Effector memory CD4-positive, alpha-beta T cell (primary cell): ENCODE data around the gene TBX4.
"Not testable (repeated sequence)": the region's sequence is repeated elsewhere in the genome, so short reads cannot be mapped to it uniquely, and the experiment has no call there.

ENCODE experiments used
- DNase-seq, 3 donors: peaks; one replicate each; pipeline ENCODE4 v3.0.0-alpha.2; 2020
- H3K27ac ChIP-seq: 2 replicates; pipeline ENCODE4 v1.7.0; 2013; ENCODE audit warnings: mild to moderate bottlenecking, low read length, moderate library complexity; ENCODE audit not compliant: insufficient read depth, poor library complexity, severe bottlenecking
- H3K27me3 ChIP-seq: replicated peaks from 2 replicates; pipeline ENCODE4 v1.7.0; 2013; ENCODE audit warnings: mild to moderate bottlenecking, low read length; ENCODE audit not compliant: insufficient read depth, control insufficient read depth, poor library complexity, severe bottlenecking
- H3K36me3 ChIP-seq: 2 replicates; pipeline ENCODE4 v1.7.0; 2013; ENCODE audit warnings: mild to moderate bottlenecking, low read length, moderate library complexity; ENCODE audit not compliant: control insufficient read depth, insufficient read depth
- H3K4me1 ChIP-seq: 2 replicates; pipeline ENCODE4 v1.7.0; 2013; ENCODE audit warnings: low read length, mild to moderate bottlenecking; ENCODE audit not compliant: control insufficient read depth, insufficient read depth, poor library complexity, severe bottlenecking
- H3K4me3 ChIP-seq: 2 replicates; pipeline ENCODE4 v1.7.0; 2013; ENCODE audit warnings: low read length, low read depth, mild to moderate bottlenecking; ENCODE audit not compliant: insufficient read depth, poor library complexity, severe bottlenecking
- H3K9me3 ChIP-seq: 2 replicates; pipeline ENCODE4 v1.7.0; 2013; ENCODE audit warnings: mild to moderate bottlenecking, low read length, moderate library complexity; ENCODE audit not compliant: control insufficient read depth

The TBX4 gene

DNA sequence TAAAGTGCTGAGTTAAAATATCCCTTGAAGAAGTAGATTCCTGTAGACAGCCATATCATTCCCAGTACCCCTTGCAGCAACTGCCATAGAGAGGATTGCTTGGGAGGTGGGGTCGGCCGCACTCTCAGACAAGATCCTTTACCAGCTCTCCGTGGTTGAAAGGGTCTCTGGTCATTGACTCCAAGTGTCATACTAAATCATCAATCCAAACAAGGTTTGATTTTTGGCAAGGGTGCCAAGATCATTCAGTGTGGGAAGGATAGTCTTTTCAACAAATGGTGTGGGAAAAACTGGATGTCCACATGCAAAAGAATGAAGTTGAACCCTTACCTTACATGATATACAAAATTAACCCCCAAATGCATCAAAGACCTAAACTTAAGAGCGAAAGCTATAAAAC lies 30.8 kb upstream of the TBX4 start:
- Histone ChIP-seq H3K27me3 (no peaks in the 10 kb centered on the region), H3K9me3 (no peaks in the 10 kb centered on the region), H3K27ac (no peak overlapping the region), H3K4me3 (no peak overlapping the region), H3K4me1 (peaks cover 7% of the 10 kb centered on the region), H3K36me3 (no peaks in the 10 kb centered on the region)
- DNase-seq: no peak

GRCh38 chr17:61422116-61422799 lies 30.0 kb upstream of the TBX4 start:
- H3K27me3 ChIP-seq: no peaks in the 10 kb centered on the region
- no peaks in the 10 kb centered on the region for H3K36me3 ChIP-seq
- no peak for DNase-seq
- H3K9me3 ChIP-seq: no peaks in the 10 kb centered on the region
- H3K4me3 ChIP-seq: no peak overlapping the region
- H3K4me1 ChIP-seq: no peaks in the 10 kb centered on the region
- no peak overlapping the region for H3K27ac ChIP-seq

DNA sequence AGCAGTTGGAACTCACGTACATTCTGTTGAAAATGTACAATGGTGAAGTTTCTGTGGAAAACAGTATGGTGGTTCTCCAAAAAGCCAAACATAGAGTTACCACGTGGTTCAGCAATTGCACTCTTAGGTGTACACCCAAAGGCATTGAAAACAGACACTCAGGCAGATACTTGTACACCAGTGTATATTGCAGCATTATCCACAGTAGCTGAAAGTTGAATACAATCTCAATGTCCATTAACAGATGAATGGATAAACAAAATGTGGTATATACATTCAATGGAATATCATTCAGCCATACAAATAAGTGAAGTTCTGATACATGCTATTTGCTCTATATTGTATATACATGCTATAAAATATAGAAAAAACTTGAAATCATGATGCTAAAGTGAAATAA lies 29.4 kb upstream of the TBX4 start:
- H3K4me3 ChIP-seq: no peak overlapping the region
- no peaks in the 10 kb centered on the region for H3K36me3 ChIP-seq
- no peak overlapping the region for H3K27ac ChIP-seq
- H3K4me1 ChIP-seq: no peaks in the 10 kb centered on the region
- H3K27me3 ChIP-seq: no peaks in the 10 kb centered on the region
- DNase-seq: no peak
- no peaks in the 10 kb centered on the region for H3K9me3 ChIP-seq

DNA sequence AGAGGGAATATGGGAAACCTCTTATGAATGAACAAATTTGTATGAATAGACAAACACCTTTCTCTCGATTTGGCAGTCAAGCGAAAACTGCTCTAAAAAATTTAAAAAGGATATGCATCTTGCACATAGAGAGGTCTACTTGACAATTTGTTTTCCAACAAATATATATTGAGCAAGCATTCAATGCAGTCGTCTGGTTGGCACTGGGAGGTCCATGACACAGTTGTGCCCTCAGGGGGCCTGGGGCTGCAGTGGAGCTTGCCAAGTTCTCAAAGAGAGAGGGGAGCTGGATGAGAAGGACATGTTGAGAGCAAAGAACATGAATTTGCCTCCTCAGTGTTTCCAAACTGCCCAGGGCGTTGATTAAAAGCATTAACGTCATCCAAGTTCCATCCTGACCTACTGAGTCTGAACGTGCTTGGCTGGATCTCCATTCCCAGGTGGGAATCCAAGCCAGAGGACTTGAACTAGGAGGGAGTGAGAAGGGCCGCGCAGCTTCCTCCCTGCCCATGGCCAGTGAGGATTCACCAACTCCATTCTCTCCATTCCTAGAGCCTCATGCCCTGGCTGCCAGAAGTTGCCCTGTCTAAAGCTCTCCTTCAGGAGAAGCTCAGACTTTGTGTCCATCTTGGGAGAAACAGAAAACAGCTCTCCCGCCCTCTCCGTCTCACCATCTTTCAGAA lies 28.1 kb upstream of the TBX4 start:
- H3K4me1 ChIP-seq: no peaks in the 10 kb centered on the region

GRCh38 chr17:61425682-61426481 lies 26.3 kb upstream of the TBX4 start:
- Histone ChIP-seq H3K36me3 (no peaks in the 10 kb centered on the region), H3K4me1 (no peaks in the 10 kb centered on the region), H3K27me3 (no peaks in the 10 kb centered on the region), H3K9me3 (no peaks in the 10 kb centered on the region), H3K4me3 (no peak overlapping the region), H3K27ac (no peak overlapping the region)
- no peak for DNase-seq

More for the DNA sequence above, 28.1 kb upstream of the TBX4 start:
- no peak overlapping the region for H3K4me3 ChIP-seq
- no peaks in the 10 kb centered on the region for H3K9me3 ChIP-seq
- no peaks in the 10 kb centered on the region for H3K36me3 ChIP-seq
- no peaks in the 10 kb centered on the region for H3K27me3 ChIP-seq
- DNase-seq: no peak
- no peak overlapping the region for H3K27ac ChIP-seq

DNA sequence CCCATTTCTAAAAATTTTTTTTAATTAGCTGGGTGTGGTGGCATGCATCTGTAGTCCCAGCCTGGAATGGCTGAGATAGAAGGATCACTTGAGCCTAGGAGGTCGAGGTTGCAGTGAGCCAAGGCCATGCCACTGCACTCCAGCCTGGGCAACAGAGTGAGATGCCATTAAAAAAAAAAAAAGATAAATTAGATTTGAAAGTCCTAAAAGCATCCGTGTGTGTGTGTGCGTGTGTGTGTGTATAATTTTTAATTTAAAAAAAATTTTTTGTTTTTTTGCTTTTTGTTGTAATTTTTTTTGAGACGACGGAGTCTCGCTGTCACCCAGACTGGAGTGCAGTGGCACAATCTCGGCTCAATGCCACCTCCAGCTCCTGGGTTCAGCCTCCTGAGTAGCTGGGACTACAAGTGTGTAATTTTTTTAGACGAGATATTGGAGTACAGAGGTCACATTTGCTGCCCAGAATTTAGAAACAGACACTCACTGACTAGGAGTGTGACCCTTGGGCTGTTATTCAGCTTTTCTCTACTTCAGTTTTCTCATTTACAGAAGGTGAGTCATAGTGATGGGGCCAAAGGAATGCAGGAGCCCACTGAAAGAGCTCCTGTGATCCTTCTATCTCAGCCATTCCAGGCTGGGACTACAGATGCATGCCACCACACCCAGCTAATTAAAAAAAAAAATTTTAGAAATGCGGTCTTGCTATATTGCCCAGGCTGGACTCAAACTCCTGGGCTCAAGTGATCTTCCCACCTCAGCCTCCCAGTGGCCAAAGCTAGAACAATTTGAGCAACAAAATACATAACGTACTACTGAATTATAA lies 25.5 kb upstream of the TBX4 start:
- no peaks in the 10 kb centered on the region for H3K27me3 ChIP-seq
- H3K4me1 ChIP-seq: no peaks in the 10 kb centered on the region
- H3K36me3 ChIP-seq: no peaks in the 10 kb centered on the region
- no peaks in the 10 kb centered on the region for H3K9me3 ChIP-seq
- no peak overlapping the region for H3K27ac ChIP-seq
- no peak for DNase-seq
- H3K4me3 ChIP-seq: no peak overlapping the region

GRCh38 chr17:61427567-61427966 lies 24.7 kb upstream of the TBX4 start:
- Histone ChIP-seq H3K36me3 (no peaks in the 10 kb centered on the region), H3K4me1 (no peaks in the 10 kb centered on the region), H3K4me3 (no peak overlapping the region), H3K27me3 (no peaks in the 10 kb centered on the region), H3K27ac (no peak overlapping the region), H3K9me3 (no peaks in the 10 kb centered on the region)
- no peak for DNase-seq

DNA sequence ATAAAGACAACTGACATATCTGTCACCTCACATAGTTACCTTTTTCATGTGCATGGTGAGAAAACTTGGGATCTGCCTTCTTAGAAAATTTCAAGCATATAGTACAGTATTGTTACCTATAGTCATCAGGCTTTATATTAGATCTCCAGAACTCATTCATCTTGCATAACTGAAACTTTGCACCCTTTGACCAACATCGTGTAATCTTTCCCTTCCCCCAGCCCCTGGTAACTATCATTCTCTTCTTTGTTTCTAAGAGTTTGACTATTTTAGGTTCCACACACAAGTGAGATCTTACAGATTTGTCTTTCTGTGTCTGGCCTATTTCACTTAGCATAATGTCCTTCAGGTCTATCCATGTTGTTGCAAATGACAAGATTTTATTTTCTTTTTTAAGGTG lies 22.9 kb upstream of the TBX4 start:
- H3K27ac ChIP-seq: no peak overlapping the region
- H3K4me1 ChIP-seq: no peaks in the 10 kb centered on the region
- H3K36me3 ChIP-seq: no peaks in the 10 kb centered on the region
- H3K4me3 ChIP-seq: no peak overlapping the region
- no peaks in the 10 kb centered on the region for H3K9me3 ChIP-seq
- no peaks in the 10 kb centered on the region for H3K27me3 ChIP-seq
- DNase-seq: no peak

DNA sequence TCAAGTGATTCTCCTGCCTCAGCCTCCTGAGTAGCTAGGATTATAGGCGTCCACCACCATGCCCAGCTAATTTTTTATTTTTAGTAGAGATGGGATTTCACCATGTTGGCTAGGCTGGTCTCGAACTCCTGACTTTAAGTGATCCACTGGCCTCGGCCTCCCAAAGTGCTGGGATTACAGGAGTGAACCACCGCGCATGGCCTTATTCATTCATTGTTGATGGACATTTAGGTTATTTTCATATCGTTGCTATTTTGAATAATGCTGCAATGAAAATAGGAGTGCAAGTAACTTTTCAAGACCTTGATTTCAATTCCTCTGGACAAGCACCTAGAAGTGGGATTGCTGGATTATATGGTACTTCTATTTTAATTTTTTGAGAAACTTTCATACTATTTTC lies 22.4 kb upstream of the TBX4 start:
- H3K4me1 ChIP-seq, H3K36me3 ChIP-seq, H3K4me3 ChIP-seq, H3K27ac ChIP-seq, H3K27me3 ChIP-seq, DNase-seq, H3K9me3 ChIP-seq: not testable (repeated sequence)
